ENCODE results near the gene KRT85.

KRT85 gene

DNA sequence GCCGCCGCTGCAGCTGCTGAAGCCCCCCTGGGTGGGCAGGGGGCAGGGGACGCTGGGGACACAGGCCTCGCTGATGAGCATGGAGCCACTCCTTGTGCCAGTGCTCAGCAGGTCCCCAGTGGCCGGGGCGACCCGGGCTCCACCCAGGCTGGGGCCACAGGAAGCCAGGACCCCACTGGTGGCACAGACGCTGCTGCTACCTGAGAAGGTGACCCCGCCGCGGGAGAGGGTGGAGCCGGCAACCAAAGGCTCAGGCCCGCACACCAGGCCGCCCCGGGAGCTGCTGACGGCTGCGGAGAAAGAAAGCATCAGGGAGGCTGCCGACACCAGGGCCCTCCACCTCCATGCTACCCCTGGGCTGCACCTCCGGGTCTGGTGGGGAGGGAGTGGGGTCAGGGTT lies 10.8 kb upstream of the KRT85 start:
- H3K23ac ChIP-seq (ENCODE audit: low read length): no peak overlapping the region
- H3K4me2 ChIP-seq (ENCODE audit: low read length): no peak overlapping the region
- no peak overlapping the region for H4K5ac ChIP-seq (ENCODE audit: low read length)
- H2BK120ac ChIP-seq (ENCODE audit: low read depth, low read length): no peak overlapping the region
- no peak overlapping the region for H3K4ac ChIP-seq (ENCODE audit: low read depth, low read length)
- no peak overlapping the region for H3K4me3 ChIP-seq (ENCODE audit: low read length)
- no CpG with 5 or more reads among the region's 19 CpGs for WGBS (ENCODE audit: extremely low coverage, insufficient coverage, low lambda C conversion rate)
- no peak overlapping the region for H3K56ac ChIP-seq (ENCODE audit: low read length)
- no peak overlapping the region for H2BK5ac ChIP-seq (ENCODE audit: low read length)
- no peaks in the 10 kb centered on the region for H3K79me1 ChIP-seq (ENCODE audit: low read length)
- no peak overlapping the region for H3K18ac ChIP-seq (ENCODE audit: low read length)
- no peak overlapping the region for H4K8ac ChIP-seq (ENCODE audit: low read depth, low read length)
- no peak overlapping the region for H3K27ac ChIP-seq (ENCODE audit: low read depth, low read length)
- DNase-seq: no peak
- H3K79me2 ChIP-seq (ENCODE audit: control insufficient read depth, insufficient read depth, low read length): no peaks in the 10 kb centered on the region
- no peak overlapping the region for H2BK15ac ChIP-seq (replicated peaks; ENCODE audit: low read depth)
- H3K27me3 ChIP-seq (ENCODE audit: insufficient read depth, low read length, poor library complexity): no peaks in the 10 kb centered on the region
- no peaks in the 10 kb centered on the region for H3K36me3 ChIP-seq (ENCODE audit: control insufficient read depth, insufficient read depth, low read length)
- H3K4me1 ChIP-seq (ENCODE audit: control insufficient read depth, low read depth, low read length): no peaks in the 10 kb centered on the region
- H2AK5ac ChIP-seq (ENCODE audit: low read length): no peak overlapping the region
- no peak overlapping the region for H3K9ac ChIP-seq (ENCODE audit: low read length)

GRCh38 chr12:52377266-52377665 lies 10.0 kb upstream of the KRT85 start:
- Histone ChIP-seq H4K5ac (ENCODE audit: low read length) (no peak overlapping the region), H2BK120ac (ENCODE audit: low read depth, low read length) (no peak overlapping the region), H3K79me2 (ENCODE audit: control insufficient read depth, insufficient read depth, low read length) (no peaks in the 10 kb centered on the region), H3K27me3 (ENCODE audit: insufficient read depth, low read length, poor library complexity) (no peaks in the 10 kb centered on the region), H3K23ac (ENCODE audit: low read length) (no peak overlapping the region), H3K36me3 (ENCODE audit: control insufficient read depth, insufficient read depth, low read length) (no peaks in the 10 kb centered on the region), H2BK15ac (replicated peaks; ENCODE audit: low read depth) (no peak overlapping the region), H3K18ac (ENCODE audit: low read length) (no peak overlapping the region), H3K4ac (ENCODE audit: low read depth, low read length) (no peak overlapping the region), H3K4me2 (ENCODE audit: low read length) (no peak overlapping the region), H3K79me1 (ENCODE audit: low read length) (no peaks in the 10 kb centered on the region), H4K8ac (ENCODE audit: low read depth, low read length) (no peak overlapping the region), H2BK5ac (ENCODE audit: low read length) (no peak overlapping the region), H3K4me3 (ENCODE audit: low read length) (no peak overlapping the region), H3K27ac (ENCODE audit: low read depth, low read length) (no peak overlapping the region), H3K9ac (ENCODE audit: low read length) (no peak overlapping the region), H3K4me1 (ENCODE audit: control insufficient read depth, low read depth, low read length) (no peaks in the 10 kb centered on the region), H3K56ac (ENCODE audit: low read length) (no peak overlapping the region), H2AK5ac (ENCODE audit: low read length) (no peak overlapping the region)
- no CpG with 5 or more reads among the region's 8 CpGs for WGBS (ENCODE audit: extremely low coverage, insufficient coverage, low lambda C conversion rate)
- no peak for DNase-seq

DNA sequence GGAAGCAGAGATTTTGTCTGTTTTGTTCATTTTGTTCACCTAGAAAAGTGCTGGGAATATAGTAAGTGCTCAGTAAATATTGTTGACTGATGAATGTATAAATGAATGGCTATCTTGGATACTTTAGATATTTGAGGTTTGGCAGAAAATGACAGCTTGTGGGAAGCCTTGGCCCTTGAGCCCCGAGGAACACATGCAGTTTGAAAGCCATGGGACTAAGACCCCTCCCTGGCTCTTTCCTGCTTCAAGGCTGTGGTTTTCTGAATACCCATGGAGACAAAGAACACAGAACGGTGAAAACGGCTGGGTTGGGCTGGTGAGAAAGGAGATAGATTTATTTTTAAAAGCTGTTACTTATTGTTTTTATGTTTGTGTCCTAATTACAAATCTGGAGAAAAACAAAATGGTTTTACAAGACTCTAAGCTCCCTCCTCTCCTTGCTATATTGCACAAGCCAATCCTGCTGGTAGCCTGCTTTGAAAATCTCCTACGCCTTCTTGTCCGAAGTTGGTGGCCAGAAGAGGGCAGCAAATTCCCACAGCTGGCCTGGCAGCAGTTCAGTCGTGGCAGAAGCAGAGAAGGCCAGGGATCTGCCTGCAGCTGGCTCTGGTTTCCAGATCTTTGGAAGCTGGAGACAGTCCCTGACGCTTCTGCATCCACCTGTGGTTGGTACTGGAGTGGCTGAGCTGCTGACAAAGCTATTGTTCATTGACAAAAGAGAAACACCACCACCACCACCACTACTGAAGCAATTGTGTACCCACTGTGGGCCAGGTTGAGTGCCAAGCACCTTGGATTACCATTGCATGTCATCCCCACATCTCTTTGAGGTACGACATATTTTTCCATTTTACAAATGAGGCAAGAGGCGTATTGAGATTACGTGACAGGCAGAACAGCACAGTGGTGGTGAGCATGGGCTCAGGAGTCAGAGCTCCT lies 5.2 kb upstream of the KRT85 start:
- Histone ChIP-seq H3K36me3 (ENCODE audit: control insufficient read depth, insufficient read depth, low read length) (no peaks in the 10 kb centered on the region), H2BK5ac (ENCODE audit: low read length) (no peak overlapping the region), H4K5ac (ENCODE audit: low read length) (no peak overlapping the region), H3K27me3 (ENCODE audit: insufficient read depth, low read length, poor library complexity) (no peaks in the 10 kb centered on the region), H4K8ac (ENCODE audit: low read depth, low read length) (no peak overlapping the region), H3K9ac (ENCODE audit: low read length) (no peak overlapping the region), H3K4ac (ENCODE audit: low read depth, low read length) (no peak overlapping the region), H3K4me3 (ENCODE audit: low read length) (no peak overlapping the region), H3K4me1 (ENCODE audit: control insufficient read depth, low read depth, low read length) (no peaks in the 10 kb centered on the region), H2BK120ac (ENCODE audit: low read depth, low read length) (no peak overlapping the region), H2AK5ac (ENCODE audit: low read length) (no peak overlapping the region), H3K18ac (ENCODE audit: low read length) (no peak overlapping the region), H3K79me1 (ENCODE audit: low read length) (no peaks in the 10 kb centered on the region), H3K23ac (ENCODE audit: low read length) (no peak overlapping the region), H3K27ac (ENCODE audit: low read depth, low read length) (no peak overlapping the region), H3K79me2 (ENCODE audit: control insufficient read depth, insufficient read depth, low read length) (no peaks in the 10 kb centered on the region), H3K56ac (ENCODE audit: low read length) (no peak overlapping the region), H3K4me2 (ENCODE audit: low read length) (no peak overlapping the region), H2BK15ac (replicated peaks; ENCODE audit: low read depth) (no peak overlapping the region)
- WGBS (ENCODE audit: extremely low coverage, insufficient coverage, low lambda C conversion rate): no CpG with 5 or more reads among the region's 10 CpGs
- DNase-seq: peak; percentile 86

GRCh38 chr12:52371716-52372115 lies 4.4 kb upstream of the KRT85 start:
- no peak overlapping the region for H2BK120ac ChIP-seq (ENCODE audit: low read depth, low read length)
- WGBS (ENCODE audit: extremely low coverage, insufficient coverage, low lambda C conversion rate): no CpG with 5 or more reads among the region's 3 CpGs
- H3K27me3 ChIP-seq (ENCODE audit: insufficient read depth, low read length, poor library complexity): no peaks in the 10 kb centered on the region
- H3K4me1 ChIP-seq (ENCODE audit: control insufficient read depth, low read depth, low read length): no peaks in the 10 kb centered on the region
- no peak overlapping the region for H2BK15ac ChIP-seq (replicated peaks; ENCODE audit: low read depth)
- no peak for DNase-seq
- H3K36me3 ChIP-seq (ENCODE audit: control insufficient read depth, insufficient read depth, low read length): no peaks in the 10 kb centered on the region
- no peak overlapping the region for H4K5ac ChIP-seq (ENCODE audit: low read length)
- no peak overlapping the region for H3K4ac ChIP-seq (ENCODE audit: low read depth, low read length)
- H3K27ac ChIP-seq (ENCODE audit: low read depth, low read length): no peak overlapping the region
- no peak overlapping the region for H4K8ac ChIP-seq (ENCODE audit: low read depth, low read length)
- H3K4me3 ChIP-seq (ENCODE audit: low read length): no peak overlapping the region
- no peaks in the 10 kb centered on the region for H3K79me2 ChIP-seq (ENCODE audit: control insufficient read depth, insufficient read depth, low read length)
- no peak overlapping the region for H3K9ac ChIP-seq (ENCODE audit: low read length)
- no peak overlapping the region for H2BK5ac ChIP-seq (ENCODE audit: low read length)
- no peak overlapping the region for H3K4me2 ChIP-seq (ENCODE audit: low read length)
- H3K79me1 ChIP-seq (ENCODE audit: low read length): no peaks in the 10 kb centered on the region
- no peak overlapping the region for H3K56ac ChIP-seq (ENCODE audit: low read length)
- no peak overlapping the region for H3K18ac ChIP-seq (ENCODE audit: low read length)
- no peak overlapping the region for H3K23ac ChIP-seq (ENCODE audit: low read length)
- H2AK5ac ChIP-seq (ENCODE audit: low read length): no peak overlapping the region

DNA sequence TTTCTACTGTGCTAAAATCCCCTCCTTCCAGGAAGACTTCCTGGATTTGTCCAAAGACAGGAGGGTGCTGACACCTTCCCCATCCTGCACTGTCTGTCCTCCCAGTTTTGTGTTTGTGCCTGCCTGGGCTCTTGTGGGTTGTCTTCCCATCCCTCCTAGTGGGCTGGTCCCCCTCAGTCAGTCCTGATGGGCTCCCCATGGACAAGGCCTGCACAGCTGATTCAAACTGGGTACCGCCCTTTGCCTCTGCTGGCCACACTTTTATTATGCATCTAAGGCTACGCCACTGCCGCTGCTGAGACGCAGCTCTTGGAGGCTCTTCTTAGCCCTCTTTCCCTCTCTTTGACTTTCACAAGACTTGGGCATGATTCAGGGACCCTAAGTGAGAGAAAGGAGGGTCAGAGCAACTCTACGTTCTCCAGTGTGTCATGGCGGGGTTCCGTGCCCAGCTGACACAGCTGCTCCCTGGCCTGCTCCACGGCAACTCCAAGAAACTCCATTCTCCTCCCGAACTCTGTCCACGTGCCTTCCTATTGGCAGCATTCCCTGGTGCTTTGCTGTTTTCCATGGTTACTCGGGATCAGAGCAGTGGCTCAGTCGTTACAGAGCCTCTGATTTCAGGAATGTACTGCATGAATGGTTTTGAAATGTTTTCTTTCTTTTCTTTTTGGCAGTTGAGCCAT lies 3.8 kb upstream of the KRT85 start:
- Histone ChIP-seq H3K23ac (ENCODE audit: low read length) (no peak overlapping the region), H4K8ac (ENCODE audit: low read depth, low read length) (no peak overlapping the region), H3K79me1 (ENCODE audit: low read length) (no peaks in the 10 kb centered on the region), H3K4ac (ENCODE audit: low read depth, low read length) (no peak overlapping the region), H3K79me2 (ENCODE audit: control insufficient read depth, insufficient read depth, low read length) (no peaks in the 10 kb centered on the region), H2BK120ac (ENCODE audit: low read depth, low read length) (no peak overlapping the region), H3K4me1 (ENCODE audit: control insufficient read depth, low read depth, low read length) (no peaks in the 10 kb centered on the region), H3K27ac (ENCODE audit: low read depth, low read length) (no peak overlapping the region), H3K4me3 (ENCODE audit: low read length) (no peak overlapping the region), H3K4me2 (ENCODE audit: low read length) (no peak overlapping the region), H2BK5ac (ENCODE audit: low read length) (no peak overlapping the region), H3K9ac (ENCODE audit: low read length) (no peak overlapping the region), H4K5ac (ENCODE audit: low read length) (no peak overlapping the region), H3K18ac (ENCODE audit: low read length) (no peak overlapping the region), H3K27me3 (ENCODE audit: insufficient read depth, low read length, poor library complexity) (no peaks in the 10 kb centered on the region), H3K36me3 (ENCODE audit: control insufficient read depth, insufficient read depth, low read length) (no peaks in the 10 kb centered on the region), H2BK15ac (replicated peaks; ENCODE audit: low read depth) (no peak overlapping the region), H3K56ac (ENCODE audit: low read length) (no peak overlapping the region), H2AK5ac (ENCODE audit: low read length) (no peak overlapping the region)
- no CpG with 5 or more reads among the region's 12 CpGs for WGBS (ENCODE audit: extremely low coverage, insufficient coverage, low lambda C conversion rate)
- DNase-seq: no peak
